Measurements from ENCODE around the gene KMT2E. TPM values are rescaled to one million over a fixed set of nuclear protein-coding genes. Genes with fewer than 3 reads are reported as not detected.

The KMT2E gene
- total RNA-seq, 1 experiment from 2014 or later = 38.2 TPM

DNA sequence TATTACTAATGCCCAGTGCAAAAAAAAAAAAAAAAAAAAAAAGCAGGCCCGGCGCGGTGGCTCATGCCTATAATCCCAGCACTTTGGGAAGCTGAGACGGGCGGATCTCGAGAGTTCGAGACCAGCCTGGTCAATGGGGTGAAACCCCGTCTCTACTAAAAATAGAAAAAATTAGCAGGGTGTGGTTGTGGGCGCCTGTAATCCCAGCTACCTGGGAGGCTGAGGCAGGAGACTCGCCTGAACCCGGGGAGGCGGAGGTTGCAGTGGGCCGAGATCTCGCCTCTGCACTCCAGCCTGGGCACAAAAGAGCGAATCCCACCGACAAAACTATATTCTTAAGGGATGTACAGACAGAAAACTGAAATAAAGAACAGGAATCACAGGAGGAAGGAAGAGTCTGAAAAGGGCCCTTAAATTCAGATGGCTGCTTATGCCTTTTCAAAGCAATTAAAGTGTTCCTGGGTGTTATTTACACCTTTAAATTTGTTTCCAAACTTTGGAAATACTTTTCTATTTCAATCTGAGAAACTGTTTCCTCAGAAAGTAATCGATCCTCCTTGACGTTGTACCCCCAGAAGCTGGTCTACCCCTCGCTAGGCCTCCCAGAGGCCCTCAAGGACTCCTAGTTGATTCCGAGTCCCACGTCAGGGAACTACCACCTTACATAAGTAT is 2.0 kb upstream of the KMT2E start:
- no peak overlapping the region for H3K56ac ChIP-seq (ENCODE audit: insufficient read length, low read depth, low read length)
- no peak for DNase-seq
- no peak overlapping the region for H3T11ph ChIP-seq (ENCODE audit: low read length)
- H2AFZ ChIP-seq (ENCODE audit: low read length) = no peak overlapping the region
- no peak overlapping the region for H2BK5ac ChIP-seq (ENCODE audit: insufficient read length, low read length)
- H2AK5ac ChIP-seq (ENCODE audit: insufficient read length, low read length) = no peak overlapping the region
- Mint-ChIP-seq H3K9me3 (peaks cover 2 to 6% of the 10 kb centered on the region in 2 experiments; a peak in 4 of 5 replicates), H3K4me1 (peaks cover 28 to 38% of the 10 kb centered on the region in 2 experiments), H3K36me3 (ENCODE audit: insufficient read depth in 1 of 3, low read depth in 3 of 3) (peaks cover 13 to 34% (median 21%) of the 10 kb centered on the region in 3 experiments), H3K27me3 (ENCODE audit: low read depth) (no peaks in the 10 kb centered on the region; the same call in 1 of the 2 replicates), H3K27ac (peak overlapping the region; percentile 100), H3K4me3 (peak overlapping the region; percentile 99 to 100)
- no peak overlapping the region for H4K91ac ChIP-seq (ENCODE audit: insufficient read length, low read depth, low read length)
- peak overlapping the region; percentile 99 for H3K27ac ChIP-seq (ENCODE audit: insufficient read length, low read depth, low read length)
- H4K8ac ChIP-seq (replicated peaks; ENCODE audit: insufficient read length, low read depth, low read length) = no peak overlapping the region
- no peak overlapping the region for H2BK15ac ChIP-seq (ENCODE audit: low read depth, low read length)
- H3K4me2 ChIP-seq (ENCODE audit: insufficient read depth, insufficient read length, low read length) = peak overlapping the region; percentile 74
- H2BK20ac ChIP-seq (ENCODE audit: low read depth, low read length, poor library complexity, severe bottlenecking) = no peak overlapping the region
- H3K79me2 ChIP-seq (ENCODE audit: insufficient read depth, low read length) = peaks cover 66% of the 10 kb centered on the region
- H3K23me2 ChIP-seq (ENCODE audit: insufficient read length, low read depth, low read length, poor library complexity, severe bottlenecking) = peaks cover 7% of the 10 kb centered on the region
- H4K20me1 ChIP-seq (ENCODE audit: control insufficient read depth, insufficient read depth, insufficient read length) = no peaks in the 10 kb centered on the region
- H3K4ac ChIP-seq (ENCODE audit: low read depth, low read length) = no peak overlapping the region
- no peak for TF ChIP-seq CTCF (conservative IDR thresholded peaks at IDR 0.05)
- no peak overlapping the region for H4K5ac ChIP-seq (ENCODE audit: insufficient read length, low read depth, low read length)
- WGBS (ENCODE audit: extremely low coverage, insufficient read length, low lambda C conversion rate) = no CpG with 5 or more reads among the region's 21 CpGs
- H3K9me3 ChIP-seq (ENCODE audit: control insufficient read depth, low read depth, low read length) = no peaks in the 10 kb centered on the region
- no peak overlapping the region for H3K23ac ChIP-seq (ENCODE audit: insufficient read length, low read depth, low read length)
- peak overlapping the region; percentile 97 for H3K9ac ChIP-seq (ENCODE audit: extremely low read depth, insufficient read length, low read length)
- H3K4me1 ChIP-seq (ENCODE audit: insufficient read depth, low read length) = no peaks in the 10 kb centered on the region; the same call in 1 of the 2 replicates
- H3K27me3 ChIP-seq (ENCODE audit: insufficient read depth, low read length) = no peaks in the 10 kb centered on the region
- no peaks in the 10 kb centered on the region for H3K79me1 ChIP-seq (ENCODE audit: insufficient read depth, low read depth, low read length, poor library complexity, severe bottlenecking)
- H3K14ac ChIP-seq (ENCODE audit: insufficient read depth, low read length) = peak overlapping the region; percentile 85
- no peak overlapping the region for H2BK120ac ChIP-seq (ENCODE audit: low read depth, low read length, poor library complexity, severe bottlenecking)
- no peak overlapping the region for H2BK12ac ChIP-seq (ENCODE audit: insufficient read length, low read depth, low read length)
- peak overlapping the region; percentile 100 for H3K18ac ChIP-seq (ENCODE audit: insufficient read length, low read depth, low read length)
